ENCODE results near the gene HEBP1.
A peak's percentile ranks its signal among the peaks of the same experiment; 100 is the strongest.
"Not testable (repeated sequence)": the region's sequence is repeated elsewhere in the genome, so short reads cannot be mapped to it uniquely, and the experiment has no call there.

HEBP1 gene

DNA sequence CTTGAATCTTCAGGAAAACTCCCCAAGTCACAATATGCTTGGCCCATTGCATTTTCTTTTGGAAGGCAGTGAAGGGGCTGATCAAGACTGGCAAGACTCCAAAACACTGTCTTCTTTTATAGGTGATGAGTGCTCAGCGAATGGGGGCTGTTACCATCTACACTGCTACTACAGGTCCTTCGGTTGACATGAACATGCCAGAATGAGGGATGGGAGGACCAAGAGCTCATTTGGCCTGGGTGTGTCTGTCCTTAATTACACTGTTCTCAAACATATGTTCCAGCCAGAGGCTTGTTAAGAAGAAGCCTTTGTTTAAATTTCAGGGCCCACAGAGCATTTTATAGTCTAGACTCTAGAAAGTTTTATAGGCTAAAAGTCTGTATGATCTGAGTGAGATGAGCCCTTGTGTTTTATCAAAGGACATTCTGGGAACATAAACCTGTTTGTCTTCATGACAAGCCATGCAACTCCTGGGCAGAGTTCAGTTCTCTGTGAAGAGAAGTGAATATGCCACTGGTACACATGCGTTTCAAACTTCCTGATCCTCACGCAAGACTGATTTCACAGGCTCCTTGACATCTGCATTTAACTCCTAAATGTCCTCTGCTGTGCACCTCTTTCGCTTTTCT lies 39.4 kb upstream of the HEBP1 start:
- peak overlapping the region; percentile 38 to 75 (median 63) for H3K4me2 ChIP-seq
- no peaks in the 10 kb centered on the region for H3K27me3 ChIP-seq
- H4K20me1 ChIP-seq: no peaks in the 10 kb centered on the region
- peak overlapping the region in 2 of 11 experiments; percentile 5 to 7; a peak in 1 of 22 replicates for H3K9ac ChIP-seq
- peaks cover 13 to 31% (median 28%) of the 10 kb centered on the region in 10 experiments for H3K4me1 ChIP-seq
- TF ChIP-seq Cebpa-rat (IDR thresholded peaks at IDR 0.05): no peak
- H3K36me3 ChIP-seq: no peaks in the 10 kb centered on the region
- peak overlapping the region in 7 of 11 experiments; percentile 36 to 54 (median 45); a peak in 13 of 22 replicates for H3K27ac ChIP-seq
- no peaks in the 10 kb centered on the region for H3K9me3 ChIP-seq (replicated peaks in 1 of 11)
- no peak overlapping the region for H3K4me3 ChIP-seq

- H3K27me3 ChIP-seq: no peaks in the 10 kb centered on the region
- no peaks in the 10 kb centered on the region for H3K9me3 ChIP-seq (replicated peaks in 1 of 11)
- peaks cover 14 to 31% (median 25%) of the 10 kb centered on the region in 10 experiments for H3K4me1 ChIP-seq
- H3K4me3 ChIP-seq: no peak overlapping the region
- no peak overlapping the region for H3K9ac ChIP-seq
- no peak for TF ChIP-seq Cebpa-rat (IDR thresholded peaks at IDR 0.05)
- H3K4me2 ChIP-seq: peak overlapping the region in 10 of 11 experiments; percentile 38 to 75 (median 64); a peak in 19 of 22 replicates
- no peaks in the 10 kb centered on the region for H4K20me1 ChIP-seq
- peak overlapping the region in 2 of 11 experiments; percentile 36 to 50; a peak in 2 of 22 replicates for H3K27ac ChIP-seq
- no peaks in the 10 kb centered on the region for H3K36me3 ChIP-seq
Measured at GRCh38 chr12:13038491-13039161, 38.6 kb upstream of the HEBP1 start.

DNA sequence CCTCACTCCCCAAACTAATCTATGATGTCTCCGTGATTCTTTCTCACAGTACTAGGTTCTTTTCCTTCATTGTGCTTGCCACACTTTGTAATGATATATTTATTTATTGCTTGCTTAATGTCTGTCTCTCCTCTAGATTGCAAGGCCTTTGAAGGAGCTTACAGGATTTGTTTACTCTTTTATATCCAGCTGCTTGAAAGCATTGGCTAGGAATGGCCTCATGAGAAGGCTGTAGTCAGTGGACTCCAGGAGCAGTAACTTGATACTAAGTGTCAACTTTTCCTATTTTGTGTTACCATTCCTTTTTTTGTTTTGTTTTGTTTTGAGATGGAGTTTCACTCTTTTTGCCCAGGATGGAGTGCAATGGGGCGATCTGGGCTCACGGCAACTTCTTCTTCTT lies 36.8 kb upstream of the HEBP1 start:
- Histone ChIP-seq H3K4me2 (no peak overlapping the region), H3K27ac (no peak overlapping the region), H3K4me1 (peaks cover 22 to 36% (median 28%) of the 10 kb centered on the region in 10 experiments), H3K9ac (no peak overlapping the region), H3K4me3 (no peak overlapping the region), H3K9me3 (replicated peaks in 1 of 11) (no peaks in the 10 kb centered on the region), H3K27me3 (no peaks in the 10 kb centered on the region), H4K20me1 (no peaks in the 10 kb centered on the region), H3K36me3 (no peaks in the 10 kb centered on the region)
- no peak for TF ChIP-seq Cebpa-rat (IDR thresholded peaks at IDR 0.05)

DNA sequence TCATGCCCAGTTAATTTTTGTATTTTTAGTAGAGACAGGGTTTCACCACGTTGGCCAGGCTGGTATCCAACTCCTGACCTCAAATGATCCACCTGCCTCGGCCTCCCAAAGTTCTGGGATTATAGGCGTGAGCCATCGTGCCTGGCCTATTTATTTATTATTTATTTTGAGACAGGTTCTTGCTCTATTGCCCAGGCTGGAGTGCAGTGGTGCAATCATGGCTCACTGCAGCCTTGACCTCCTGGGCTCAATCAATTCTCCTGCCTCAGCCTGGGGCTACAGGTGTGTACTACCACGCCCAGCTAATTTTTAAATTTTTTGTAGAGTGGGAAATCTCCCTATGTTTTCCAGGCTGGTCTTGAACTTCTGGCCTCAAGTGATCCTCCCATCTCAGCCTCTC lies 35.3 kb upstream of the HEBP1 start:
- not testable (repeated sequence) for H3K9me3 ChIP-seq (replicated peaks in 1 of 11); H3K9ac ChIP-seq; H4K20me1 ChIP-seq; H3K36me3 ChIP-seq; H3K27ac ChIP-seq; H3K4me2 ChIP-seq; H3K27me3 ChIP-seq; H3K4me3 ChIP-seq
- H3K4me1 ChIP-seq: peaks cover 16 to 31% (median 23%) of the 10 kb centered on the region in 10 experiments

GRCh38 chr12:13033476-13033875 lies 33.4 kb upstream of the HEBP1 start:
- Histone ChIP-seq H4K20me1 (no peaks in the 10 kb centered on the region), H3K9ac (no peak overlapping the region), H3K4me1 (peaks cover 0 to 18% (median 7%) of the 10 kb centered on the region in 10 experiments; a peak in 16 of 20 replicates), H3K27ac (no peak overlapping the region), H3K4me3 (no peak overlapping the region), H3K27me3 (no peaks in the 10 kb centered on the region), H3K4me2 (peak overlapping the region in 8 of 11 experiments; percentile 11 to 44 (median 22); a peak in 8 of 22 replicates), H3K36me3 (no peaks in the 10 kb centered on the region), H3K9me3 (replicated peaks in 1 of 11) (no peaks in the 10 kb centered on the region)
- TF ChIP-seq Cebpa-rat (IDR thresholded peaks at IDR 0.05): no peak

- no peak for TF ChIP-seq Cebpa-rat (IDR thresholded peaks at IDR 0.05)
- Histone ChIP-seq H3K4me2 (no peak overlapping the region), H3K4me3 (no peak overlapping the region), H3K27me3 (no peaks in the 10 kb centered on the region), H3K4me1 (peaks cover 0 to 22% (median 7%) of the 10 kb centered on the region in 10 experiments; a peak in 15 of 20 replicates), H3K36me3 (no peaks in the 10 kb centered on the region), H3K9me3 (replicated peaks in 1 of 11) (no peaks in the 10 kb centered on the region), H3K27ac (no peak overlapping the region), H3K9ac (no peak overlapping the region), H4K20me1 (no peaks in the 10 kb centered on the region)
Measured at GRCh38 chr12:13032164-13032563, 32.1 kb upstream of the HEBP1 start.

- Histone ChIP-seq H3K4me3 (no peak overlapping the region), H3K36me3 (no peaks in the 10 kb centered on the region)
Measured at GRCh38 chr12:13030541-13031291, 30.7 kb upstream of the HEBP1 start.

DNA sequence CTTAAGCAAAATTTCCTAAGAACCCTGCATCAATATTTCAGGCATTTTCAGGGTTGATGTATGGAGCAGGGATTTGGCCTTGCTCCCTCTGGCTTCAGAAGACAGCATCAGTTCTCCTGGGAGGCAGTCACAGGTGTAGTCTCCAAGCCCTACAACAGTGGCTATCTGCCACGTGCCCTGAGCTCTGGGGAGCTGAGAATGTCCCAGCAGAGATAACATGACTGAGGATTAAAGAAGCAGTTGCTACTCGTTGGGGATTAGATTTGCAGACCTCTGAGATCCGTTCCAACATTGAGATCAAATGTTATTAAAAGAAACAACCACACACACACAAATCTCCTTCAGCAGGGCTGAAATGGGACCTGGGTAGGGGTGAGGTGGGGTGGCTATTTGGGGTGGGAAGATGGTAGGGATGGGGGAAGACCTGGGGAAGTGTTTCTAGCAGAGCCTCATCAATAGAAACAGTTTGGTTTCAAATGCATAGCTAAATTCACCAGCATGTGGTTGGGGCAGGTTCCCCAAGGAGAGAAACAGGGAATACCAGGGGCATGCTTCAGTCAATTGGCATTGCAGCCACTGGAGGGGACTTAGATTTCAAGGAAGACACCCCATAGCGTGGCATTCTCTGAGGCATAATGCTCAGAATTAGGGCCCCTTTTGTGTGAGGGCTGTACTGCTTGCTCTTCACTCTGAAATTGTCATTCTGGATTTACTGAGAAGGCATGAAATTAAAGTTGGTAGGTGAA lies 28.9 kb upstream of the HEBP1 start:
- no peak overlapping the region for H3K4me3 ChIP-seq

More at GRCh38 chr12:13030541-13031291, 30.7 kb upstream of the HEBP1 start:
- no peaks in the 10 kb centered on the region for H3K27me3 ChIP-seq
- no peak overlapping the region for H3K4me2 ChIP-seq
- no peaks in the 10 kb centered on the region for H4K20me1 ChIP-seq
- H3K9me3 ChIP-seq (replicated peaks in 1 of 11): no peaks in the 10 kb centered on the region
- H3K27ac ChIP-seq: no peak overlapping the region
- no peak overlapping the region for H3K9ac ChIP-seq
- peaks cover 0 to 22% (median 7%) of the 10 kb centered on the region in 10 experiments; a peak in 15 of 20 replicates for H3K4me1 ChIP-seq
- TF ChIP-seq Cebpa-rat (IDR thresholded peaks at IDR 0.05): no peak

More for the DNA sequence above, 28.9 kb upstream of the HEBP1 start:
- peak overlapping the region in 2 of 11 experiments; percentile 6 to 8; a peak in 1 of 22 replicates for H3K4me2 ChIP-seq
- TF ChIP-seq Cebpa-rat (IDR thresholded peaks at IDR 0.05): no peak
- no peaks in the 10 kb centered on the region for H3K36me3 ChIP-seq
- no peak overlapping the region for H3K27ac ChIP-seq
- H3K9me3 ChIP-seq (replicated peaks in 1 of 11): no peaks in the 10 kb centered on the region
- peaks cover 0 to 20% (median 7%) of the 10 kb centered on the region in 10 experiments; a peak in 15 of 20 replicates for H3K4me1 ChIP-seq
- H4K20me1 ChIP-seq: no peaks in the 10 kb centered on the region
- H3K27me3 ChIP-seq: no peaks in the 10 kb centered on the region
- no peak overlapping the region for H3K9ac ChIP-seq

All from BLaER1 treated with 17β-estradiol and CSF1 and Interleukin-3, amounts not matched to agents 10 nM and 100 nM (cell line).